Effector memory CD8-positive, alpha-beta T cell (primary cell): ENCODE results near the gene KLHL1.

ENCODE experiments used
- ATAC-seq: fragments of 150-1000 bp; cut with Tn5 transposase; replicated peaks from 2 replicates; pipeline ENCODE4 v1.10.0; 2021; ENCODE audit warnings: mild to moderate bottlenecking, moderate library complexity
- DNase-seq, 3 experiments: peaks; one replicate each; pipeline ENCODE4 v3.0.0; 2021
- H3K27ac Mint-ChIP-seq, 2 donors: one replicate each; pipeline ENCODE4 v1.8.0; 2022; ENCODE audit warnings: mild to moderate bottlenecking in 2 of 2, mixed read lengths in 2 of 2, moderate library complexity in 2 of 2
- H3K27me3 Mint-ChIP-seq, 2 donors: one replicate each; pipeline ENCODE4 v1.8.0; 2022; ENCODE audit warnings: mixed read lengths in 2 of 2
- H3K36me3 Mint-ChIP-seq: one replicate; pipeline ENCODE4 v1.8.0; 2022; ENCODE audit warnings: mild to moderate bottlenecking, moderate library complexity, mixed read lengths; ENCODE audit not compliant: insufficient read depth
- H3K4me1 Mint-ChIP-seq, 2 donors: one replicate each; pipeline ENCODE4 v1.8.0; 2022; ENCODE audit warnings: low read depth in 2 of 2, mixed read lengths in 2 of 2
- H3K4me3 Mint-ChIP-seq, 2 donors: one replicate each; pipeline ENCODE4 v1.8.0; 2022; ENCODE audit warnings: mild to moderate bottlenecking in 2 of 2, mixed read lengths in 2 of 2, moderate library complexity in 2 of 2
- H3K9me3 Mint-ChIP-seq, 2 donors: one replicate each; pipeline ENCODE4 v1.8.0; 2022; ENCODE audit warnings: mixed read lengths in 2 of 2

Gene KLHL1

GRCh38 chr13:69903081-69903480 lies 205.2 kb downstream of the KLHL1 start:
- Mint-ChIP-seq H3K4me3 (no peak overlapping the region), H3K27me3 (no peaks in the 10 kb centered on the region), H3K9me3 (peaks cover 8 to 17% of the 10 kb centered on the region in 2 donors), H3K4me1 (no peaks in the 10 kb centered on the region), H3K36me3 (no peaks in the 10 kb centered on the region), H3K27ac (no peak overlapping the region)
- DNase-seq: no peak
- no peak for ATAC-seq

GRCh38 chr13:69882451-69882850 lies 225.8 kb downstream of the KLHL1 start:
- no peaks in the 10 kb centered on the region for H3K36me3 Mint-ChIP-seq
- no peaks in the 10 kb centered on the region for H3K27me3 Mint-ChIP-seq
- DNase-seq (no peak), ATAC-seq (no peak)
- peaks cover under 1 to 6% of the 10 kb centered on the region in 2 donors for H3K9me3 Mint-ChIP-seq
- no peaks in the 10 kb centered on the region for H3K4me1 Mint-ChIP-seq
- no peak overlapping the region for H3K27ac Mint-ChIP-seq
- no peak overlapping the region for H3K4me3 Mint-ChIP-seq

GRCh38 chr13:69879936-69880335 lies 228.3 kb downstream of the KLHL1 start:
- no peak for ATAC-seq
- no peak overlapping the region for H3K27ac Mint-ChIP-seq
- H3K27me3 Mint-ChIP-seq: no peaks in the 10 kb centered on the region
- no peak overlapping the region for H3K4me3 Mint-ChIP-seq
- no peaks in the 10 kb centered on the region for H3K4me1 Mint-ChIP-seq
- no peaks in the 10 kb centered on the region for H3K36me3 Mint-ChIP-seq
- DNase-seq: no peak
- H3K9me3 Mint-ChIP-seq: peaks cover 3 to 6% of the 10 kb centered on the region in 2 donors

GRCh38 chr13:69872321-69873047 lies 235.8 kb downstream of the KLHL1 start:
- Mint-ChIP-seq H3K4me1 (no peaks in the 10 kb centered on the region), H3K9me3 (peaks cover 3 to 22% of the 10 kb centered on the region in 2 donors)

GRCh38 chr13:69866555-69866954 lies 241.7 kb downstream of the KLHL1 start:
- H3K36me3 Mint-ChIP-seq: peaks cover 2% of the 10 kb centered on the region
- peaks cover 4 to 11% of the 10 kb centered on the region in 2 donors for H3K9me3 Mint-ChIP-seq
- no peak for ATAC-seq
- no peak overlapping the region for H3K27ac Mint-ChIP-seq
- no peaks in the 10 kb centered on the region for H3K27me3 Mint-ChIP-seq
- DNase-seq: no peak
- H3K4me3 Mint-ChIP-seq: no peak overlapping the region
- no peaks in the 10 kb centered on the region for H3K4me1 Mint-ChIP-seq

More at GRCh38 chr13:69872321-69873047, 235.8 kb downstream of the KLHL1 start:
- ATAC-seq: no peak
- Mint-ChIP-seq H3K36me3 (no peaks in the 10 kb centered on the region), H3K27me3 (no peaks in the 10 kb centered on the region), H3K4me3 (no peak overlapping the region), H3K27ac (no peak overlapping the region)
- DNase-seq: no peak

GRCh38 chr13:69857183-69857821 lies 250.9 kb downstream of the KLHL1 start:
- H3K4me3 Mint-ChIP-seq: no peak overlapping the region
- H3K27me3 Mint-ChIP-seq: no peaks in the 10 kb centered on the region
- ATAC-seq (no peak), DNase-seq (no peak)
- H3K36me3 Mint-ChIP-seq: no peaks in the 10 kb centered on the region
- H3K9me3 Mint-ChIP-seq: peaks cover 2 to 10% of the 10 kb centered on the region in 2 donors
- no peak overlapping the region for H3K27ac Mint-ChIP-seq
- H3K4me1 Mint-ChIP-seq: no peaks in the 10 kb centered on the region

- no peaks in the 10 kb centered on the region for H3K4me1 Mint-ChIP-seq
- H3K27ac Mint-ChIP-seq: no peak overlapping the region
- DNase-seq (no peak), ATAC-seq (no peak)
- H3K4me3 Mint-ChIP-seq: no peak overlapping the region
- H3K9me3 Mint-ChIP-seq: peaks cover 2 to 6% of the 10 kb centered on the region in 2 donors
- H3K27me3 Mint-ChIP-seq: no peaks in the 10 kb centered on the region
- no peaks in the 10 kb centered on the region for H3K36me3 Mint-ChIP-seq
These were observed 251.9 kb downstream of the KLHL1 start for GRCh38 chr13:69856331-69856730.

- Mint-ChIP-seq H3K36me3 (no peaks in the 10 kb centered on the region), H3K4me3 (no peak overlapping the region), H3K9me3 (peaks cover 15 to 17% of the 10 kb centered on the region in 2 donors), H3K4me1 (no peaks in the 10 kb centered on the region), H3K27me3 (no peaks in the 10 kb centered on the region), H3K27ac (no peak overlapping the region)
- DNase-seq (no peak), ATAC-seq (no peak)
These were observed 279.7 kb downstream of the KLHL1 start for GRCh38 chr13:69828527-69828926.

GRCh38 chr13:69820180-69820579 lies 288.1 kb downstream of the KLHL1 start:
- Mint-ChIP-seq H3K36me3 (no peaks in the 10 kb centered on the region), H3K4me1 (no peaks in the 10 kb centered on the region), H3K9me3 (peaks cover 0 to 2% of the 10 kb centered on the region in 2 donors), H3K27ac (no peak overlapping the region), H3K4me3 (no peak overlapping the region), H3K27me3 (no peaks in the 10 kb centered on the region)
- no peak for ATAC-seq
- DNase-seq: no peak

- no peaks in the 10 kb centered on the region for H3K4me1 Mint-ChIP-seq
- DNase-seq (no peak), ATAC-seq (no peak)
- H3K36me3 Mint-ChIP-seq: no peaks in the 10 kb centered on the region
- H3K27me3 Mint-ChIP-seq: no peaks in the 10 kb centered on the region
- H3K9me3 Mint-ChIP-seq: peaks cover 0 to 3% of the 10 kb centered on the region in 2 donors
- no peak overlapping the region for H3K27ac Mint-ChIP-seq
- H3K4me3 Mint-ChIP-seq: no peak overlapping the region
These were observed 290.9 kb downstream of the KLHL1 start for GRCh38 chr13:69817333-69817869.

GRCh38 chr13:69809152-69809551 lies 299.1 kb downstream of the KLHL1 start:
- ATAC-seq (no peak), DNase-seq (no peak)
- no peak overlapping the region for H3K27ac Mint-ChIP-seq
- peaks cover 0 to 20% of the 10 kb centered on the region in 2 donors for H3K9me3 Mint-ChIP-seq
- no peaks in the 10 kb centered on the region for H3K4me1 Mint-ChIP-seq
- no peak overlapping the region for H3K4me3 Mint-ChIP-seq
- no peaks in the 10 kb centered on the region for H3K36me3 Mint-ChIP-seq
- H3K27me3 Mint-ChIP-seq: no peaks in the 10 kb centered on the region

- no peaks in the 10 kb centered on the region for H3K4me1 Mint-ChIP-seq
- no peaks in the 10 kb centered on the region for H3K36me3 Mint-ChIP-seq
- no peak overlapping the region for H3K4me3 Mint-ChIP-seq
These were observed 312.0 kb downstream of the KLHL1 start for GRCh38 chr13:69796256-69796655.

GRCh38 chr13:69793783-69794453 lies 314.3 kb downstream of the KLHL1 start:
- H3K4me3 Mint-ChIP-seq: no peak overlapping the region
- H3K4me1 Mint-ChIP-seq: no peaks in the 10 kb centered on the region
- H3K27ac Mint-ChIP-seq: no peak overlapping the region
- H3K9me3 Mint-ChIP-seq: peaks cover 0 to 3% of the 10 kb centered on the region in 2 donors
- DNase-seq (no peak), ATAC-seq (no peak)
- H3K27me3 Mint-ChIP-seq: no peaks in the 10 kb centered on the region
- H3K36me3 Mint-ChIP-seq: no peaks in the 10 kb centered on the region

More at GRCh38 chr13:69796256-69796655, 312.0 kb downstream of the KLHL1 start:
- Mint-ChIP-seq H3K9me3 (peaks cover 0 to 5% of the 10 kb centered on the region in 2 donors), H3K27me3 (no peaks in the 10 kb centered on the region), H3K27ac (no peak overlapping the region)
- no peak for ATAC-seq
- no peak for DNase-seq
